Measurements from ENCODE around the gene RND1. TPM values are rescaled to one million over a fixed set of nuclear protein-coding genes. Genes with fewer than 3 reads are reported as not detected.

The RND1 gene
- polyA plus RNA-seq, 2 of the 4 experiments (the other 2 are of a cell fraction), result 26.5 to 37.8 TPM

GRCh38 chr12:48838048-48838447 is 27.6 kb downstream of the RND1 start:
- Histone ChIP-seq H3K9me3 (no peaks in the 10 kb centered on the region), H3K4me2 (no peak overlapping the region), H3K27ac (no peak overlapping the region), H3K4me1 (no peaks in the 10 kb centered on the region), H3K4me3 (no peak overlapping the region)
- TF ChIP-seq MAFK (IDR thresholded peaks at IDR 0.05; ENCODE audit: partially characterized antibody) (no peak), USF2 (IDR thresholded peaks at IDR 0.05) (no peak), MAX (IDR thresholded peaks at IDR 0.05) (no peak), HES2 (IDR thresholded peaks at IDR 0.05) (no peak)
- CTCF ChIA-PET, result interaction anchor here (1.0 to 18.2 kb wide), 5 partner anchors 11 to 150 kb away, joined by 3 to 230 read pairs (median 8); partner anchors contain the start of gene CACNB3
- FAIRE-seq (no peak), ATAC-seq (no peak), DNase-seq (ENCODE audit: low read depth in 1 of 2, low spot score in 1 of 2) (no peak)
- POLR2A ChIA-PET, result no interaction called here
- 98% methylated on average over 4 of the region's 4 CpGs for WGBS (ENCODE audit: missing lambda C conversion rate)

- no peak for FAIRE-seq
- no peak for DNase-seq (ENCODE audit: low read depth in 1 of 2, low spot score in 1 of 2)
- no peak overlapping the region for H3K4me3 ChIP-seq
- no peak for ATAC-seq
- CTCF ChIA-PET, result interaction anchor here (0.6 to 18.2 kb wide), 10 partner anchors 9 to 104 kb away, joined by 3 to 230 read pairs (median 4); partner anchors contain the start of genes CACNB3 and DDX23
- POLR2A ChIA-PET, result no interaction called here
- H3K4me1 ChIP-seq, result 0 out of 3 replicates have a peak, but pooled peaks cover 4% of the 10 kb centered on the region
- no peak for TF ChIP-seq E2F6 (IDR thresholded peaks at IDR 0.05; ENCODE audit: borderline replicate concordance, low read depth)
- no peak for TF ChIP-seq RCOR1 (IDR thresholded peaks at IDR 0.05; ENCODE audit: low read depth, low read length)
- no peak for TF ChIP-seq CBX8 (IDR thresholded peaks at IDR 0.05)
- TF ChIP-seq JUNB (IDR thresholded peaks at IDR 0.05), result no peak
- no peak for TF ChIP-seq EHMT2 (IDR thresholded peaks at IDR 0.05; ENCODE audit: low read depth)
- TF ChIP-seq RNF2 (IDR thresholded peaks at IDR 0.05; ENCODE audit: borderline replicate concordance, low read depth), result no peak
- no peak for TF ChIP-seq FOSB (CRISPR knock-in tag; IDR thresholded peaks at IDR 0.05)
- TF ChIP-seq BHLHE40 (IDR thresholded peaks at IDR 0.05; ENCODE audit: low read depth, low read length), result no peak
- no peak for TF ChIP-seq HOXB13 (CRISPR knock-in tag; IDR thresholded peaks at IDR 0.05; ENCODE audit: low read depth)
- no peak for TF ChIP-seq ESRRA (IDR thresholded peaks at IDR 0.05; ENCODE audit: borderline replicate concordance, low read length)
- no peak for TF ChIP-seq MAZ (IDR thresholded peaks at IDR 0.05; ENCODE audit: borderline replicate concordance, low read depth, low read length)
- no peak overlapping the region for H3K27ac ChIP-seq
- no peak overlapping the region for H3K4me2 ChIP-seq
- H3K9me3 ChIP-seq, result no peaks in the 10 kb centered on the region
- WGBS (ENCODE audit: missing lambda C conversion rate), result 88% methylated on average over 12 of the region's 12 CpGs
Observed at GRCh38 chr12:48832321-48833060, 33.2 kb downstream of the RND1 start.

- TF ChIP-seq NR3C1 (IDR thresholded peaks at IDR 0.05) (no peak), POLR2AphosphoS2 (conservative IDR thresholded peaks at IDR 0.05; ENCODE audit: low read length) (no peak), CBX8 (IDR thresholded peaks at IDR 0.05) (no peak), RARB (CRISPR knock-in tag; IDR thresholded peaks at IDR 0.05) (no peak), ELK1 (IDR thresholded peaks at IDR 0.05; ENCODE audit: low read depth, low read length) (no peak), MYC (IDR thresholded peaks at IDR 0.05; ENCODE audit: borderline replicate concordance, low read length) (no peak)
- Histone ChIP-seq H3K4me1 (0 out of 3 replicates have a peak, but pooled peaks cover 4% of the 10 kb centered on the region), H3K4me2 (no peak overlapping the region), H3K9me3 (no peaks in the 10 kb centered on the region), H3K4me3 (no peak overlapping the region), H3K27ac (no peak overlapping the region)
- ChIA-PET POLR2A (no interaction called here), CTCF (interaction anchor here (1.2 to 18.2 kb wide), 9 partner anchors 8 to 146 kb away, joined by 3 to 230 read pairs (median 5); partner anchors contain the start of genes CACNB3 and DDX23)
- FAIRE-seq (no peak), ATAC-seq (no peak), DNase-seq (ENCODE audit: low read depth in 1 of 2, low spot score in 1 of 2) (no peak)
- 93% methylated on average over 6 of the region's 6 CpGs for WGBS (ENCODE audit: missing lambda C conversion rate)
Observed at GRCh38 chr12:48831257-48831656, 34.4 kb downstream of the RND1 start.
